HG02938 (cell line): Measurements from ENCODE around the gene FAM13A.
"Not testable (repeated sequence)": the region's sequence is repeated elsewhere in the genome, so short reads cannot be mapped to it uniquely, and the experiment has no call there.

Experiments used
- ATAC-seq: cut with Tn5 transposase; IDR thresholded peaks from one replicate; pipeline ENCODE4 v1.9.1; 2021; ENCODE audit warnings: mild to moderate bottlenecking, moderate library complexity; ENCODE audit not compliant: unreplicated experiment

Gene FAM13A

DNA sequence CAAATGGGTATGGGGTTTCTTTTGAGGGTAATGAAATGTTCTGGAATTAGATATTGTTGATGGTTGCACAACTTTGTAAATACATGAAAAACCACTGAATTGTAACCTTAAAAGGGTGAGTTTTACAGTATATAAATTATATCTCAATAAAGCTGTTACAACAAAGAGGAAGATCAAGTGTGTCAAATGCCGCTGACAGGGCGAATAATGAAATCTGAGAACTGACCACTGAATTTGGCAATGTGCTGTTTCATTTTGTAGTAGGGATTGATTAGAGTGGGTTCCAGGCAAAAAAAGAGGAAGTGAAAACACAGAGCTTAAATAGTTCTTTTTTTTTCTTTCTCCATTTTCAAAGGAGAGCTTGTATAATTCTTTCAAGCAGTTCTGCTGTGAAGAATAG, 198.2 kb downstream of the FAM13A start:
- ATAC-seq: peak; percentile 94

- no peak for ATAC-seq
Measured at GRCh38 chr4:88857588-88857987, 199.4 kb downstream of the FAM13A start.

DNA sequence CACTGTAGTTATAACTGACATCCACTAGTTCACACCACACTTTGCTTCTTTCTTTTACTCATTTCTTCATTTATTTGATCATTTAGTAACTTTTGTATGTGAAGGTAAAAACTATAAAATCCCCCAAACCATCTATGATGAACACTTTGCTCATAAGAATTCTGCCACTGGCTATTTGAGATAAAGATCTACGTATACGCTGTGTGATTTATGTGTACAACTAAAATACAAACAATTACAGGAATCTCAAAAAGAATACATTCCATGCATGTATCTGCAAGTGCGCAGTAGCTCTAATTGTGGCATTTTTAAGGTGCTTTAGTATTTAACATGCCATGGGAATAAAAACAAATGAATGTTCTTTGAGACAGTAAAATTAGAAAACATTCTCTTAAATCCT, 202.5 kb downstream of the FAM13A start:
- no peak for ATAC-seq

- ATAC-seq: not testable (repeated sequence)
Measured at GRCh38 chr4:88853583-88853982, 203.4 kb downstream of the FAM13A start.

DNA sequence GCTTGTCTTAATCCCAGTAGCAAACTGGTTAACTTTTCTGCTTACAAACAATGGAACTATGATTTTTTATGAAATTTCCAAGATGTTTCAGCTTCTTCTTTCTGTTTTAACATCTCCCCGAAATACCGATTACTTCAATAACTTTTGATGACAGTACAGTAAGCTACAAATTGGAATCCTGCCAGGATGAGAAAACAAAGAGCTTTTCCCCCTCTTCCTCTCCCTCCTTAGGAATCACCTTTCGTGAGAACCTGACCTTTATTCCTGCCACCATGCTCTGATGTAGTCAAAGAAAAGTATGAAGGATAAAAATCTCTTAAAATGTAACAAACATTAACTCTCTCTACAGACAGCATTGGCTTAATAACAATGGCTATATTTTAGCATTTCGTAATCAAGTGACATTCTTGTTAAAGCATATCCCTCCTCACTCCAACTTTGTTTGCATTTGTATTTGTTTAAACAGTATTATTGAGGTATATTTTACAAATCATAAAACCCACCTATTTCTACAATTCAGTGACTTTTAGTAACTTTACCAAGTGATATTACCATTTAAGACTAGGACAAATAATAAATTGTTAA, 210.7 kb downstream of the FAM13A start:
- no peak for ATAC-seq

- ATAC-seq: no peak
Measured at GRCh38 chr4:88843067-88843685, 213.8 kb downstream of the FAM13A start.

DNA sequence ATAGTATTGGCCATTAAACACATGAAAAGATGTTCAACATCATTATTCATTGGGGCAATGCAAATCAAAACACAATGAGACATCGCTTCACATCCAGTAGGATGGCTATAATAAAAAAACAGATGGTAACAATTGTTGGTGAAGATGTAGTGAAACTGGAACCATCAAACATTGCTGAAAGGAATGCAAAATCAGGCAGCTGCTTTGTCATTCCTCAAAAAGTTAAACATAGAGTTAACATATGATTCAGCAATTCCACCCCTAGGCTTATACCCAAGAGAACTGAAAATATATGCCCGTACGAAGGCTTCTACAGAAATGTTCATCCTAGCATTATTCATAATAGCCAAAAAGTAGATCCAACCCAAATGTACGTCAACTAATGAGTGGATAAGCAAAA, 215.3 kb downstream of the FAM13A start:
- no peak for ATAC-seq

GRCh38 chr4:88836216-88836615, 220.8 kb downstream of the FAM13A start:
- no peak for ATAC-seq

DNA sequence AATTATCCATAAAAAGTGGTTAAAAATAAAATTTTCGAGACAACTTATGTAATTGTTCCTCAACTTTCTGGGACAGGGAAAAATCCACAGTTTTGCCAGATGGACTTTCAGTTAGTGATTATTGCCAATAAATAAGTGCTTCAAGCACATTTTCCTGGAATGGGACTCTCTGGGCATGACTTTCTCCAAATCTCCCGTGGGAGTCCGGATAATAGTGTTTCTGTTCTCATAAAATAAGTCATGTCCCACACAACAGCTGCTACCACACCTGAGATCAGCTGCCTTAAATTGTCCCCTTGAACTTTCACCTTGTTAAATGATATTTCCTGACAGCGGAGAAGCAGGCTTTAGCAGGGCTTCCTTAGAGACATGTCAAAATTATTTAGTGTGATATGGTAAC, 226.0 kb downstream of the FAM13A start:
- no peak for ATAC-seq

DNA sequence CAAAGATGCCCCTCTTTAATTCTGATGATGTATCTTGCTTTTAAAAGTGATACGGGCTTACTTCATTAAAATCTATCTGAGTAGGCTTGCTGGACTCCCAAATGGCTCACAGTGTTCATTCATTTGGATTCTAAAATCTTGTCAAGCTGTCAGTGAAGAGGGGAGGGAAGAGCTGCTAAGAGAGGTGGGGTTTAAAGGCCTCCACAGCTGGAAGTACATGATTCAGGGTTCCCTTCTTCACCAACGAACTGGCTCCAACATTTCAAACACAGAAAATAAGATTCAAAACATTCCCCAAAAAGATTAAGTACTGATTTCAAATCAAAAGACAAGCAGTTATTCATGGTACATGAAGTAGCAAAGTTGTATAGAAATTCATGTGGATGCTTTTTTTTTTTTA, 226.4 kb downstream of the FAM13A start:
- ATAC-seq: no peak

GRCh38 chr4:88828842-88829571, 228.0 kb downstream of the FAM13A start:
- no peak for ATAC-seq

GRCh38 chr4:88827442-88827841, 229.5 kb downstream of the FAM13A start:
- no peak for ATAC-seq

DNA sequence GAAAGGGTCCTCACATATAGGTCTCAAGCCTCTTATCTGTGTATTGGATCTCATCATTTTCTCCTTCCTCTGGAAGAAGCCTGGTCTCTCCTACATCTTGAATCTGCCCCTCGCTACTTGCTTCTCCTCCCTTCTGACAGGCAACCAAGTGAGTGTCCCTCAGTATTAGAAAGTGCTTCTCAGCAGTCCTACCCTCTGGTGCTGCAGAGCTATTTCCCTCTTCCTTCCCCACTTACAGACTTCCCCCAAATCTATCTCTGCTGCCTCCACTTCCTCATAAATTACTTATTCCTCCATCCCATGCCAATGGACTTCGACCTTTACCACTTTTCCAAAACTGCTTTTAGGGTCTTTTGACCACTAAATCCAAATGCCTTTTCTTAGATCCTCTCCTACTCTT, 230.2 kb downstream of the FAM13A start:
- ATAC-seq: no peak

- ATAC-seq: no peak
Measured at GRCh38 chr4:88825931-88826330, 231.1 kb downstream of the FAM13A start.

GRCh38 chr4:88823058-88823919, 233.7 kb downstream of the FAM13A start:
- peak; percentile 99 for ATAC-seq

- no peak for ATAC-seq
Measured at GRCh38 chr4:88822034-88822789, 234.8 kb downstream of the FAM13A start.

DNA sequence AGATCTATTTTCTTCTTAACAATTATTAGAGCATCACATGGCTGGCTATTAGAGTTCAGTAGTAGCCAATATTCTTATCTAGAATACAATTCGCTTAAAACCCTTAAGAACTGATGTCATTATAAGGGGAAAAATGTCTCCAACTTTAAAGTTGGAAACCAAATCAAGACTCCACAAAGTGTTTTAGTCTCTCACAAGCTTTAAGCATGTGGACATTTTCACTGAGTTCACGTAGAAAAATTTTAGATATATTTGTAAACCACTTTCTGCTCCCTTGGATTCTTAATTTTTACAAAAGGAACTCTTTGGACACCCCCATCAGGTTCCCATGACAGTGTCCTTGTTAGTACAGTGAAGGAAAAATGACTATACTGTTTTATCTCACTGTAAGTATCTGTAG, 235.5 kb downstream of the FAM13A start:
- ATAC-seq: no peak

DNA sequence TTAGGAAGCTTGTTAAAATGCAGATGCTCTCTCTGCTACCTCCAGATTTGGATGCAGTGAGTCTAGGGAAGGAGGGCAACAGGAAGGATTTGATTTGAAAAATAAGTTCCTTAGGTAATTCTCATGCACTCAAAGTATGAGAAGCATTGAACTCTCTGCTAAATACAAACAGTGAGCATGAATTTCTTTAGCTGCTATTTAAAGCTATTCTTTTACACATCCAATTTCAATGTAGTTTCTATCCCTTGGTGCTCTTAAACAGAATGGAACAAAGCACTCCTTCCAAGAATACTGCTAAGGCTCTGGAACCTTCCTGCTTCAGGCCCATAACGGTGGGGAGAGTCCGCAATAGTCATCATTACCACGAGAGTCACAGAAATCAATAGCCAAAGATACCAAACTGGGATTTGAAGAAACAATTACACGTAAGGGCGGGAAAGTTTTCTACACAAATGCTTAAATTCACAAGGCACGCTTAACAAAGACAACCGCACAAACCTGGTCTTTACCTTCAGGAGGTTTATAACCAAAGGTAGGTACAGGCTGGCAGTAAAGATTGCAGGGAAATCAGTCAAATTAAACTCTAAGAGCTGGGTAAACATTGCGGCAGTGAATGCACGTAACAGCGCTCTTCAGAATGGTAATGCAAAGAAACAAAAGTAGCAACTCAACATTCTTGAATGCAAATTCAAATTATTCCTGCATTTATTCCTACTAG, 236.1 kb downstream of the FAM13A start:
- ATAC-seq: no peak

DNA sequence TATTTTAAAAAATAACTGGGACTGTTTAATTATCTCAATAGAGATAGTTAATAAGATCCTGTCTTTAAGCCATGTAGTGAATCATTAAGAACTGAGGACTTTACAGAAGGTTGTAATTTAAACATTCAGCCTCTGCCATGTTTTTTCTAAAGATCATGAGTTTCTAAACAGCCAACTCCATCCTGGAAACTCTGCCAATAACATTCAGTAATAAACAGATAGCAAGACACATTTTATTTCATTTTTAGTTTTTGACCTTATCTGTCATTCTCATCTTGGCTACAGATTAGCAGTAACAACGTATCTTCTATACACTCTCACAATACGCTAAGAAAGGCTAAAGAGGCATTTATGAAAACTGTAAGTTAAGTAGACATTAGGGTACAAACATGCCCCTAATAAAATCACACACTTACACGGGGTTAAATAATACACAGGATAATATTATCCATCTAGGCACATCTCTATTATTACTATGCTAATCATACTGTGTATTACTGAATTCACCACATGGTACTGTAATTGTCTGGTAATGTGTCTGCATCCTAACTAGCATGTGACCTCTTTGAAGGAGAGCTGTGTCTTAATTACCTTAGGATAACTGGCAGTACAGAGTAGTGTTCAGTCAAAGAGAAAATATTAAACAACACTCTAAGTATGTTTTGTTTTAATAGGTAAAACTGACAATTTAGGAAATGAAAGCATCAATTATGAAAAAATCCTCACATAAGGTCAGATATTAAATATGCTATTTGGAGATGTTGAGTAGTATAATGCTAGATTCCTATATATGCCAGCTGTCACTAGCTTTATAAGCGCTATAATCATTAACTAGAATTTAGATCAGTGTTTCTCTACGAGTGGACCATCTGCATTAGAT, 236.9 kb downstream of the FAM13A start:
- no peak for ATAC-seq
